HG03378 (cell line): ENCODE data around the gene KRTAP9-7.
"Not testable (repeated sequence)": the region's sequence is repeated elsewhere in the genome, so short reads cannot be mapped to it uniquely, and the experiment has no call there.

Experiments
- ATAC-seq: cut with Tn5 transposase; IDR thresholded peaks from one replicate; pipeline ENCODE4 v1.9.1; 2021; ENCODE audit warnings: mild to moderate bottlenecking, moderate library complexity; ENCODE audit not compliant: unreplicated experiment

The KRTAP9-7 gene

DNA sequence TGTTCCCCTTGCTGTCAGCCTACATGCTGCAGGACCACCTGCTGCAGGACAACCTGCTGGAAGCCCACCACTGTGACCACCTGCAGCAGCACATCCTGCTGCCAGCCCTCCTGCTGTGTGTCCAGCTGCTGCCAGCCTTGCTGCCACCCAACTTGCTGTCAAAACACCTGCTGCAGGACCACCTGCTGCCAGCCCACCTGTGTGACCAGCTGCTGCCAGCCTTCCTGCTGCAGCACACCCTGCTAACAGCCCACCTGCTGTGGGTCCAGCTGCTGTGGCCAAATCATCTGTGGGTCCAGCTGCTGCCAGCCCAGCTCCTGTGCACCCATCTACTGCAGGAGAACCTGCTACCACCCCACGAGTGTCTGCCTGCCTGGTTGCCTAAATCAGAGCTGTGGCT, 4.2 kb upstream of the KRTAP9-7 start:
- ATAC-seq, result not testable (repeated sequence)

DNA sequence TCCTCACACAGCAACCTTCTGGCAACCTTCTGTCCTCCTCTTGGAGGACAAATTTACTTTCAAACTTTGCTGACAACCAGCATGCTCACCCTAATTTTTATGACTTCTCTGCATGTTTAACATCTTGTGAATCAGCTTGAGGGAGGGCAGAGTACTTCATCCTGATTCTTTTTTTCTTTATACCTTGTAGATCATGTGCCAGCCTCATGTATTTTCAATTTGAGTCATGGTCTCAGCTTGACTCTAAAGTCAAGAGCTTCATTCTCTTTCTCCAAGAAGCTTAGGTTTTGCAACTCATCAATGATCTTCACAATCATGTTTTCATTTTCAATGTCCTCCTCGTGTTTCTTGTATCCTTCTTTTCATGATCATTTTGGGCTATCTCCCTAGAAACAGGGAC, 3.6 kb upstream of the KRTAP9-7 start:
- ATAC-seq, result no peak

DNA sequence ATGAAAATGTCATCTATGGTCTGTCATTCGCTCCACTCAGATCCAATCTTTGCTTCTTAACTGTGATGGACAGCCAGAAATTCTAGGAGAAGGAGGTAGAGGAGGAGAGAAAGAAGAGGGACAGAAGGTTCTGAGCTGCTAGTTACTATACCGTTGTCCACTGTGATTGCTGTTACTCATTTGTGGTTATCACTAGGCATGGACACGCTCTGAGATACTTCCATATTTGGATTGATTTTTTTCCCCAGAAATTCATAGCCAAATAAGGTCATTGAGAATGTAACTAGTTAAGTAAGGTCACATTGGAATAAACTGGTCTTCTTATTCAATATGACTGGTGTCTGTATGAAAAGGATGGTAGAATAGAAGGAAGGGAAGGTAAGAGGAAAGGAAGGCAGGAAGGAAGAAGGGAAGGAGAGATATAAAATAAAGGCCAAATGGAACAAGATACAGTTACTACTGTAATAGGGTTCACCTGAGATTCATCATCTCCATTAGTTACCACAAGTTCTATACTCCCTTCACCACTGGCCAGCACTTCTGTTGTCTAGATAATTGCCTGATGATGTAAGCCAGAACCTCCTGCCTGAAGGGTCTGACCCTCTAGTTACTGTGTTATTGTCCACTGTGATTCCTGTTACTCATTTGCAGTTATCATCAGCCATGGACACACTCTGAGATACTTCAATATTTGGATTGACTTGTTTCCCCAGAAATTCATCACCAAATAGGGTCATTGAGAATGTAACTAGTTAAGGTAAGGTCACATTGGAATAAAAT, 2.9 kb downstream of the KRTAP9-7 start:
- no peak for ATAC-seq

DNA sequence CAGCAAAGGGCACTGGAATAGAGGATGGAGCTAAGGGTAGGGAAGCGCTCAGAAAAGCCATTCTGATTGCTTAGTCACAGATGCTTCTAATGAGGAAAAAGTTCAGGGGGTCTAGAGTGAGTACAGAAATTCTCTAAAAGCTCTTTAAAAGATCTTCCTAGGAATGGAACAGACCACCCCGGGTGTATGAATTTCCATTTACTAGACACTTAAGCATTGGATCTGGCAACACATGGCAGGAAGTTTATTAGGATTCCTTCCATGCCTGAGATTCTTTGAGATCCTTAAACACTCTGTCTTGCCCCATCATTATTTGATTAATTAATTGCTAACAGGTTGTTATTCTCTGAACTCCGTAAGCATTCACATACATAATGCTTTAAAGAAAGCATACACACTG, 8.5 kb downstream of the KRTAP9-7 start:
- no peak for ATAC-seq

DNA sequence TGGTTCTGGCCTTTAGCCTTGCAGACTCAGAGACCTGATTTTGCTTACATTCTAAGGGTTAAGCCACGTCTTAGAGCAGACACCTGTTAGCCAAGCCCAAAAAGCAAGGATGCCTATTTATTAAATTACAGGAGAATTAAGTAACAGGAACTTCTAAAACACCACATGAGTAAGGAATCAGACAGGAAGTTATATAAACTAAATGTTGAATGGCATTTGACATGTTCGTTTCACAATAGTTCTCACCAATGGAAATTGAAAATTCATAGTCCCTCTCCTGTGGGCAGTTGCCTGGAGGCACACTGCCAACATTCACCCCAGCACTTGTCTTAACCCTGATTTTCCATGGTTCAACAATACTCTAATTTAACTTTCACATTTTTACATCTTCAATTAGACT, 9.0 kb downstream of the KRTAP9-7 start:
- ATAC-seq, result no peak

DNA sequence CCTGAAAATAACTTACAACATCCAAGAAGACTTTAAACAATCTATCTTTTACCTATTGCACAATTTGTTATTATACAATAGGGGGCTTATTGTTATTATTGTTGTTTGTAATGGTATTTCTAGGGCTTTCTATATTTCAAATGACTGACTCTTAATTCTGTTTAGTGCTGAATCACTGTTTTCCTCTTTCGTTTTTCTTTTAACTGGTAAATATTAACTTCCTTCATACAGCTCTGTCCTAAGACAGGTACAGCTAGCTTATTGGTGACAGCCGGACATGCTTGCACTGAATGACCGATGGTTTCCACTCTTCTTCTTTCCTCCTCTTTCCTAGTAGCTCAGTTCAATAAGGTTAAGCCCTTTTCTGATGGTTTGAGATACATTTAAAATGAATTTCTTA, 11.6 kb downstream of the KRTAP9-7 start:
- no peak for ATAC-seq

DNA sequence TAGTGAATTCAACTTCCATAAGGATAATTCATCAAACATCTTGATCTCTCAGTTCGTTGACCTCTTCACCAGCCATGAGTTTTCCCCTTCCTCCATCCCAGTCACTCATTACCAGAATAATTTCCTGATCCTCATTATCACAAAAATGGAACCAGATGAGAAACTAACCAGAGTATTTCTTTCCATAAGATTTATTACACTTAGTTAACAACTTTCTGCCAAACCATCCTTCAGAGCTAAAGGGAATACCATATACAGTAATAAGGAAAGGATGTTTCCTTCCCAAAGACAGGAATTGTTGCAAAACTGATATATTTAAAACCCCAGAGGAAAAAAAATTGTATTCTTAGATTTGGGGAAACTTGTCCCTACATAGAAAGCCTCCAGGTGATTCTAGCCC, 18.5 kb downstream of the KRTAP9-7 start:
- ATAC-seq, result no peak

DNA sequence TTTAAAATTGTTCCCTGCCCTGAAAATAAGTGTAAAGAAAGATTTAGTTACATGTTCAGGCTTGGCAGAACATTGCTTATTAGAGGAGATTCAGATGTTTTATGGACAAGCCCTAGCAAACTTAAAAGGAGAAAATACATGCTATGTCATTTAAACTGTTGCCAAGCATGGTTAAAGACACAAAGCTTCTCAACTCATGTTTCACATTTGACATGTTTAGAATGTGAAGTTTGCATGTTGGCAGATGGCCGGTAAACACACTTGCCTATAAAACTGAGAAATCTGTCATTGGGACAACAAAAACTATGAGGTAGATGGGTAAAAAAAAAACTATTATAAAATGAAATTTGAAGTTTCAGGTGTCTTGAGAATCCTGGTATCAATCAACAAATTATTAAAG, 21.3 kb downstream of the KRTAP9-7 start:
- ATAC-seq, result no peak

DNA sequence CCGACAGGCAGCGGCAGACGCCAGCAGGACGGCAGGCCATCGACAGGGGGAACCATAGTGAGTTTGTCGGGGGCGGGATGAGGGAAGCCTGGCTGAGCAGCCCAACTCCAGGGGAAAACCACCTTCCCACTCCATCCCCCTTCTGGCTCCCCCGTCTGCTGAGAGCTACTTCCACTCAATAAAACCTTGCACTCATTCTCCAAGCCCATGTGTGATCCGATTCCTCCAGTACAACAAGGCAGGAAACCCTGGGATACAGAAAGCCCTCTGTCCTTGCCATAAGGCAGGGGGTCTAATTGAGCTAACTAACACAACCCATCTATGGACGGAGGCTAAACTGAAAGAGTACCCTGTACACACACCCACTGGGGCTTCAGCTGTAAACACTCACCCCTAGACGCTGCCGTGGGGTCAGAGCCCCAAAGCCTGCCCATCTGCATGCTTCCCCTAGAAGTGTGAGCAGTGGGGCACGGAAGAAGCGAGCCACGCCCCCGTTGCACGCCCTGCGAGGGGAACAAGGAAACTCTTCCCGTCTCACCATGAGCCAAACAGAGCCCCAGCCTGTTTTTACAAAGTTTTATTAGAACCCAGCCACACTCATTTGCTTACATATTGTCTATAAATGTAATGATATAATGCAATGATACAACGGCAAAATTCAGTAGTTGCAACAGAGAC, 23.1 kb downstream of the KRTAP9-7 start:
- ATAC-seq, result no peak

DNA sequence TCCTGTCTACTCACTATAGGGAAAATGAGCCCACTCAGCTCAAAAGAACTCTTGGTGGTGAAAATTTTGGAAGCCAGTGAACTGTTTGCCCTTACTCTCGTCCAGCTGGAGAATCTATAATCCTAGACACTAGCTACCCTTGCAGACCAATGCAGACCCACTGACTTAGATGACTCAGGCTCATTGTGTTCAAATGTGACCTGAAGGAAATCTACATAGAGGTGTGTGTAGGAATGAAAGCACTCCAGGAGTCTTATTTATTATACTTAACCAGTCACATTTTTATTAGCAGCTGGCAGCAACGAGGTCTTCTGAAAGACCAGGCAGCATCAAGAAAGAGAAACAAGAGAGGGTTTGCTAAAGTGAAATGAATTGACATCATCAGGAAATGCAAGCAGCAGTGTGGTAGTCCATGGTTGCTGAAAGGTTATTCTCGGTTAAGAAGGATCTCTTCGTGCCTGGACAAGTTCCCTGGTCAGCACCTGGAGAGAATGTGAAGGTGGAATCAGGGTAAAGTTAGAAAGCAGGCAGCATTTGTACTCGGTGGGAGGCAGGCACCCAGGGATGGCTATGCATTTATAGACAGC, 25.8 kb downstream of the KRTAP9-7 start:
- no peak for ATAC-seq

DNA sequence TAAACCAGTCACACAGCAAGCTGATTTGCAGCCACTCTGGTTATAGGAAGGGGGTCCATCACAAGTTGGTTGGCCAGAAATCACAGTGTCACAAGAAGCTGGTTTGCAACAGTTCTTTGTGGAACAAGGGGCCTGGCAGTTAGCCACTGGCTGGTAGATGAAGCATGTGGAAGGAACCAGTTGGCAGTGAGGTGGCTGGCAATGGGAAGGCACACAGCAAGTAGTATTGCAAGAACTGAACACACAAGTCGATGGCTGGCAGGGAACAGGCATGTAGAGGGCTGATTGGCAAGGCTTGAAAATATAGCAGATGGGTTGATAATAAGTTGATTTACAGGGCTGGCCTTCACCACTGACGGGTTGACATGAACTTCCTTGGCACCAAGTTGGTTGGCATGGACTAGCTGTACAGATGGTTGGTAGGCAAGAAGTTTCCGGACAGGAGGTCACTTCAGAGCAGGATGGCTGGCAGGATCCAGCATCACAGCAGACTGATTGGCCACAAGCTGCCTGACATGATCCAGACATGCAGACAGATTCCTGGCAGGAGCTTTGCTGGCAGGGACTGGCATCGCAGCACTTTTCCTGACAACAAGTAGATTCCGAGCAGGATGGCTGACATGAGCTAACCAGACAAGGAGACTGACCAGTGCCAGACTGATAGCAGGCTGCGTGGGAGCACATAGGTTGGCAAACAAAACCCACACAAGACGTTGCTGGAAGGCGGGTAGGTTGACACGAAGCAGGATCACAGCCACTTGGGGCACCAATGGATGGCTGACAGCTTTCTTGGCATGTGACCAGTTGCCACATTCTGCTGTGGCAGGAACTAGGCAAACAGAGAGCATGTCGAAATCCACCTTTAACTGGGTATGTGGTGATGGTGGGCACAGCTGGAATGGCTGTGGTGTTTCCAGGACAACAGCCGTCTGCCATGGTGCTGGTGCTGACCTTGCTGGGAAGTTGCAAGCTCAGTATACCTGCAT, 26.7 kb downstream of the KRTAP9-7 start, which contains the start of gene KRTAP29-1:
KRTAP29-1 (minus strand) TSS at position 936 of the 986 bp plus-strand sequence; CDS start at position 936, 0 bp downstream.
- no peak for ATAC-seq

DNA sequence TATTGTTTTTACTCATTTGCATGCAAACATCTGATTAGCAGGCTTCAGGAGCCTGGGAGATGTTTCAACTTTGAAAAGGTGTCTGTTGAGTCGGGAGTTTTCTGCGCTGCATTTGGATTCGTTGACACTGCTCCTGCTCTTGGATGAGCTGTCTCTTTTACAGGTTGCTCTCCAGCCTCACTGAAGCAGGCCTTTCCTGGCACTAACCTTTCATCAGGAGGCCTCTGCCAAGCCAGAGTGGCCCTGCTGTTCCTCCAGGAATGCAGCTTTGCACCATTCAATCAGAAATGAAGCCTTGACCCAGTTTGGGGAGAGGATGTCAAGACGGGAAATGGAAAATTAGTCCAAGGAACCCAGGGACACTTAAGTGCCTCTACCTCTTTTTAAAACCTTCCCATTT, 27.5 kb downstream of the KRTAP9-7 start:
- no peak for ATAC-seq

DNA sequence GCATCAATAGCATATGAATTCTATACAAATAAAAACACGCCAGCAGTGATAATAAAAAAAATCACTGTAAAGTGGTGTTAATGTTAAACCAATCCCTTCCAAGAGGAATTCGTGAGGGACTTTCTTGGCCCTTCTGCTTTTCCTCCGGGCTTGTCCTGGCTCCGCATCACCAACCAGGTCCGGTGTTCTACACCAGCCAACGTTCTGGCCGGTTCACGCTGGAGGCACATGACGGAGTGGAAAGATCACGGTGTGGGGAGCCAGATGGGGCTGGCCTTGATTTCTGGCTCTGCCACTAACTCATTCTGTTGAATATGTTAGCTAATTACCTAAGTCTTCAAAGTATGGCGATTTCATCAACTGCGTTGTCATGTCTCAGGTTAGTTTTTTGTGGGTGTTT, 28.6 kb downstream of the KRTAP9-7 start:
- no peak for ATAC-seq

DNA sequence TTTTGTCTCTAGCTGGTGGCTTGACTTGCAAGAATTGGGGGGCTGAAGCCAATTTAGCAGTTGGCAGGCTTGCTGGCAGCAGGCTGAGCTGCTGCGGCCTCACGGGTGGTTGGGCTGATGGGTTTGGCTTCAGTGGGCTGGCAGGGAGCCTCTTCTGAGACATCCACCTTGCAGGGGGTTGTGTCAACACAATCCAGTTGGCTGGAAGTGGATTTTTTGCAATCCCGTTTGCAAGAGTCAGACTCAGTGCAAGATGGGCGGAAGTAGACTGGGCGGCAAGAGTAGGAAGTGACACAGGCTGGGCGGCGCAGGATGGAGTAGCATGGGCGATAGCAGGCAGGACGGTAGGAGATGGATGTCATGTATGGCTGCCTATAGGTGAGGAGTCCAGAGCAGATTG, 32.1 kb downstream of the KRTAP9-7 start:
- no peak for ATAC-seq

DNA sequence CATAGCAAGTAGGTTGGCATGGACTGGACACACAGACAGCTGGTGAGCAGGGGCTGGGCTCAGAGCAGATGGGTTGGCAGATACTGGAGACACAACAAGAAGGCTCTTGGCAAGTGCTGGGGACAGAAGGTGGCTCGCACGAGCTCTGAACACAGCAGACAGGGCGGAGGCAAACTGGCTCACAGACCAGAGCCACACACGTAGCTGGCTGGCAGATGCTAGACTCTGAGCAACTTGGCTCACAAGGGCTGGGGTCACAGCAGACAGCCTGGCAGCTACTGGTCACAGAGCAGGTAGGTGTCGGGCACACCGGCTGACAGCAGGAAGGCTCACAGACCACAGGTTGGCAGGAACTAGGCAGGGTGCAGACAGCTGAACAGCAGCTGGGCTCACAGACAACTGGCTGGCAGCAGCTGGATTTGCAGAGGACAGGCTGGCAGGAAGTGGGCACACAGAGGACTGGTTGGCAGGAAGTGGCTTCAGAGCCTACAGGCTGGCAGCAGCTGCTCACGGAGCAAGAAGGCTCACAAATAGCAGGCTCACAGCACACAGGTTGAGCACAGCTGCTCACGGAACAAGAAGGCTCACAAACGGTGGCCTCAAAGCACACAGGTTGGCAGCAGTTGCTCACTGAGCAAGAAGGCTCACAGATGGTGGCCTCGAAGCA, 32.9 kb downstream of the KRTAP9-7 start:
- no peak for ATAC-seq

DNA sequence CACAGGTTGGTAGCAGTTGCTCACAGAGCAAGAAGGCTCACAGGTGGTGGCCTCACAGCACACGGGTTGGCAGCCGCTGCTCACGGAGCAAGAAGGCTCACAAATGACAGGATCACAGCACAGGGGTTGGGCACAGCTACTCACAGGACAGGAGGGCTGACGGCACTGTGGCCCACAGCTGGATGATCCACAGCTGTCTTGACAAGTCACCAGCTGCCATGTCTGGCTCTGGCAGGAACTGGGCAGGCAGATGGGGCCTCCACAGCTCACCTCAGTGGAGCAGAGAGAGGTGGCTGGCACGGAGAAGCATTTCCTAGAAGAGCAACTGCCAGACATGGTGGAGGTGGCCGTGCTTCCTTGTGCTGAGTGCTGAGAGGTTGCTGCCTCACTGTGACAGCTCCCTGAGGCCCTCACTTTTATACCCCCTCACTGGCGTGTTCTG, 33.4 kb downstream of the KRTAP9-7 start, which contains the start of gene KRTAP16-1:
KRTAP16-1 (minus strand) TSS at position 392 of the 442 bp plus-strand sequence; CDS start at position 336, 56 bp downstream.
- ATAC-seq, result no peak

DNA sequence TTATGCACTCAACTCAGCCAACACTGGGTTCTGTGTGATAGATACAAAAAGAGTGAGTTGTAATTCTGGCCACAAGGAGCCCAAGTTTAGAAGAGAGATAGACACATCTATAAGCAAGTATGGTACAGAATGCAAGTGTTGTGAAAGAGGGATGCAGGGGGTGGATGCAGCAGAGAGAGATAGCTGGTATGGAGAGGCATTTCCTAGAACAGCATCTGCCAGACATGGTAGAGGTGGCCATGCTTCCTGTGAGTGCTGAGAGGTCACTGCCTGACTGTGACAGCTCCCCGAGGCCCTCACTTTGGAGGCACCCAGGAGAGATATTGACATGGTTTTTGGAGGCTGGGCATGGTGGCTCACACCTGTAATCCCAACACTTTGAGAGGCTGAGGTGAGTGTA, 35.6 kb downstream of the KRTAP9-7 start:
- no peak for ATAC-seq

DNA sequence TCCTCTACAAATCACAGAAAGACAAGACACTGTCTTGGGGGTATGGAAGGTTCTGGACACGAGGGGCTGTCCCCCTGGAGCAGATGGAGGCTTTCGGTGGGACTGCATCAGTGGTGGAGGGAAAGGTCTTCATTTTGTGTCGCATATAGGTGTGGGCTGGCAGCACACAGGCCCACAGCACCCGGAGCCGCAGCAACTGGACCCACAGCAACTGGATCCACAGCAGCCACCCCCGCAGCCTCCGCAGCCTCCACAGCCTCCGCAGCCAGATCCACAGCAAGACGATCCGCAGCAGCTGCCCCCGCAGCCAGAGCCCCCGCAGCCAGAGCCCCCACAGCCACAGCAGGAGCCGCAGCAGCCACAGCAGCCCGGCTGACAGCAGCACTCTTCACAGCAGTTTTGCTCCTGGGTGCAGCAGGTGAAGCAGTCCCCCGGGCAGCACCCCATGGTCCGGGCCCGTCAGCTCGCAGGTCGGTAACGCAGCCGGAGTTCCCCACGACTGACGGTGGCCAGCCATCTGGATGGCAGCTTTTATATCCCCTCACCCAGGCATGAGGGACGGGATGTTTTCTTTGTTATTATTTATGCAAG, 39.8 kb downstream of the KRTAP9-7 start, which contains the start of gene KRTAP17-1:
KRTAP17-1 (minus strand) TSS at position 507 of the 591 bp plus-strand sequence; CDS start at position 447, 60 bp downstream.
- ATAC-seq, result no peak

DNA sequence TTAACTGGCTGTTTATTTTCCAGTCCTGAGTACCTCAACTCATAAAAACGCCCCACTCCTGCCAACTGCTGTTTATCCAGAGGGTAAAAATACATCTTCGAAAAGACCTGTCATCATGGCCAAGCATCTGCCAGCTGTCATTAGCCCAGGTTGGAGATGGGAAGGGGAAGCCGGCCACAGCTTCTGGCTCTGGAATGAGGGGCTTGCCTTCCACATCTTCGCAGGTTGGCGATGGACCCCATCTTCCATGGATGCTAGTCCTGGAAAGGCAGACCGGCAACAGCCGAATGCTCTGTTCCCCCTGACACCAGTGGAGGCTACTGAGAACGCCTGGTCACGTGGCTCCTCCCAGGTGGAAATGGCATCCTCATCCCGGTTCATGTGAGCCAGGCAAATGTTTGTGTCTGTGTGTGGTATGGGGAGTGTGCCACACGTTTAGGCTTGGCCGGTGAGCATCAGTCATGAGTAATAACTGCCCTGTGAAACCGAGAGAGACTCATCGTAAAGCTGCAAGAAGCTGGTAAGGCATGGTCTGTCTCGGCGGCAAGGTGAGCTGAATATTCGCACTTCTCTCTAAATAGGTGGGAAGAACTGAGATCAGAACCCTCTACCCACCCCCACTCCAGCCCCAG, 40.4 kb downstream of the KRTAP9-7 start:
- ATAC-seq, result no peak
